Measurements from ENCODE around the gene RNF208. TPM values are rescaled to one million over a fixed set of nuclear protein-coding genes. Genes with fewer than 3 reads are reported as not detected.

Gene RNF208
- total RNA-seq, 1 donor, result not detected

DNA sequence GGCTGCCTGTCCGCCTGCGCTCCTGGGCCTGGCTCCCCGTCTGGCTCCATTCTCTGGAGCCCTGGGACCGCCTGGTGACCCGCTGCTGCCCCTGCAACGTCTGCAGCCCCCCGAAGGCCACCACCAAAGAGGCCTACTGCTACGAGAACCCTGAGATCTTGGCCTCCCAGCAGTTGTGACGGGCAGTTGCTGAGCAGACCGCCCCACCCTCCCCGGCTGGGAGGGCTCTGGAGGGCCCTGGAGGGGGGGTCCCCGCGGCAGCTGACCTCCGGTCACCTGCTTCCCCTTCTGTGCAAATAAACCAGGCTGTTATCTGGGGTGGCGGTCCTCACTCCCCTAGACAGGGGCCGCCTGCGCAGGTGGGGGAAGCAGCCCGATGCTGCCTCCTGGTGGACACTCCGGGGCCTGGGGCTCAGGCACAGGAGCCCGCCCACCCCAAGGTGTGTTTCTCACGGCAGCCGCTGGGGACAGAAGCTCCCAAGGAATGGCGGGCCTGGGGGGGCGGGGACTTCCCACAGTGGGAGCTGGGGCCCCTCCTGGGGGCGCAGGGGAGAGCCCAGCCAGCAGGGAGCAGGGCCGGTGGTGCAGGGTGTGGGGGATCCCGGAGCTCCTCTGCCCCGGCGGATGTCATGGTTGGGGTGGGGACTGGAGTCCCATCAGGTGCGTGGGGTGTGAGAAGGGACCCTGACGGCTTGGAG lies 14.3 kb upstream of the RNF208 start:
- H3K79me2 ChIP-seq (ENCODE audit: insufficient read depth, low read length), result peaks cover 20% of the 10 kb centered on the region
- H3K4me1 ChIP-seq (ENCODE audit: insufficient read depth, low read length), result peaks cover 3% of the 10 kb centered on the region
- no peak overlapping the region for H3K27ac ChIP-seq (ENCODE audit: low read depth, low read length)
- peak overlapping the region; percentile 7 for H3K4me3 ChIP-seq (ENCODE audit: insufficient read depth, low read length)
- H4K20me1 ChIP-seq (ENCODE audit: insufficient read depth, low read length), result peaks cover 10% of the 10 kb centered on the region
- H3K4me2 ChIP-seq (ENCODE audit: insufficient read depth, low read length), result no peak overlapping the region
- no peaks in the 10 kb centered on the region for H3K9me3 ChIP-seq (ENCODE audit: low read depth, low read length)
- H2AFZ ChIP-seq (ENCODE audit: low read length), result no peak overlapping the region
- DNase-seq (ENCODE audit: insufficient read length, low spot score, missing footprints), result peak; percentile 100
- no peaks in the 10 kb centered on the region for H3K27me3 ChIP-seq (ENCODE audit: insufficient read depth, low read length)
- no peaks in the 10 kb centered on the region for H3K36me3 ChIP-seq (ENCODE audit: insufficient read depth, low read length)
- TF ChIP-seq, protein P1, sequence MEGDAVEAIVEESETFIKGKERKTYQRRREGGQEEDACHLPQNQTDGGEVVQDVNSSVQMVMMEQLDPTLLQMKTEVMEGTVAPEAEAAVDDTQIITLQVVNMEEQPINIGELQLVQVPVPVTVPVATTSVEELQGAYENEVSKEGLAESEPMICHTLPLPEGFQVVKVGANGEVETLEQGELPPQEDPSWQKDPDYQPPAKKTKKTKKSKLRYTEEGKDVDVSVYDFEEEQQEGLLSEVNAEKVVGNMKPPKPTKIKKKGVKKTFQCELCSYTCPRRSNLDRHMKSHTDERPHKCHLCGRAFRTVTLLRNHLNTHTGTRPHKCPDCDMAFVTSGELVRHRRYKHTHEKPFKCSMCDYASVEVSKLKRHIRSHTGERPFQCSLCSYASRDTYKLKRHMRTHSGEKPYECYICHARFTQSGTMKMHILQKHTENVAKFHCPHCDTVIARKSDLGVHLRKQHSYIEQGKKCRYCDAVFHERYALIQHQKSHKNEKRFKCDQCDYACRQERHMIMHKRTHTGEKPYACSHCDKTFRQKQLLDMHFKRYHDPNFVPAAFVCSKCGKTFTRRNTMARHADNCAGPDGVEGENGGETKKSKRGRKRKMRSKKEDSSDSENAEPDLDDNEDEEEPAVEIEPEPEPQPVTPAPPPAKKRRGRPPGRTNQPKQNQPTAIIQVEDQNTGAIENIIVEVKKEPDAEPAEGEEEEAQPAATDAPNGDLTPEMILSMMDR (IDR thresholded peaks at IDR 0.05; ENCODE audit: extremely low read depth, low read depth, low read length), result peak; percentile 91

DNA sequence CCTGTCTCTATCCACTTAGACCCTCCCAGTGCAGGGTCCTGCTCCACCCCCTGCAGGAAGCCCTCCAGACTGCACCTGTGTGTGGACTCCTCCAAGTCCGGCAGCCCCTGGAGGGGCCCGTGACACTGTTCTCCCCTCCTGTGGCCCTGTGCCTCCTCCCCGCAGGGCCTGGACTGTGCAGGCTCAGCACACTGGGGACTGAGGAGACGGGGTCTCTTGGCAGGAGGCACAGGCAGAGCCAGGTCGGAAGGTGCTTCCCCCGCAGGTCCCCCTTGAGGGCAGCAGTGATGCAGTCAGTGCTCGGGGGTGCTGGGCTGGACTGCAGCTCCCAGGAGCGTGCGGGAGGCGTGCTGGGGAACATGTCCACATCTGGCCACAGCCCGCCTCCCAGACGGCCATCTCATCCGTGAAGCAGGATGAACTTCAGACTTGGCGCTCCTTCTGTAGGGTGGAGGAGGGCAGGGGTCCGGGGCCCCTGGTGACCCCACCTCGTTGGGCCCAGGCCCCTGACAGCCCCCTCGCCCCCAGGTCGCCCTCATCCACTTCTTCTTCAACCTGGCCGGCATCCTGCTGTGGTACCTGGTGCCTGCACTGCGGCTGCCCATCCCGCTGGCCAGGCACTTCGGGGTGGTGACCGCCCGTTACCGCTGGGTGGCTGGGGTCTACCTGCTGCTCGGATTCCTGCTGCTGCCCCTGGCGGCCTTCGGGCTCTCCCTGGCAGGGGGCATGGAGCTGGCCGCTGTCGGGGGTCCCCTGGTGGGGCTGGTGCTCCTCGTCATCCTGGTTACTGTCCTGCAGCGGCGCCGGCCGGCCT lies 13.6 kb upstream of the RNF208 start:
- peaks cover 3% of the 10 kb centered on the region for H3K4me1 ChIP-seq (ENCODE audit: insufficient read depth, low read length)
- H3K27me3 ChIP-seq (ENCODE audit: insufficient read depth, low read length), result no peaks in the 10 kb centered on the region
- no peak for DNase-seq (ENCODE audit: insufficient read length, low spot score, missing footprints)
- no peak overlapping the region for H3K27ac ChIP-seq (ENCODE audit: low read depth, low read length)
- no peak overlapping the region for H3K4me3 ChIP-seq (ENCODE audit: insufficient read depth, low read length)
- TF ChIP-seq, protein P1 (IDR thresholded peaks at IDR 0.05; ENCODE audit: extremely low read depth, low read depth, low read length), result no peak
- no peak overlapping the region for H3K4me2 ChIP-seq (ENCODE audit: insufficient read depth, low read length)
- H3K9me3 ChIP-seq (ENCODE audit: low read depth, low read length), result no peaks in the 10 kb centered on the region
- H2AFZ ChIP-seq (ENCODE audit: low read length), result no peak overlapping the region
- H3K79me2 ChIP-seq (ENCODE audit: insufficient read depth, low read length), result peaks cover 20% of the 10 kb centered on the region
- no peaks in the 10 kb centered on the region for H3K36me3 ChIP-seq (ENCODE audit: insufficient read depth, low read length)
- peaks cover 10% of the 10 kb centered on the region for H4K20me1 ChIP-seq (ENCODE audit: insufficient read depth, low read length)

DNA sequence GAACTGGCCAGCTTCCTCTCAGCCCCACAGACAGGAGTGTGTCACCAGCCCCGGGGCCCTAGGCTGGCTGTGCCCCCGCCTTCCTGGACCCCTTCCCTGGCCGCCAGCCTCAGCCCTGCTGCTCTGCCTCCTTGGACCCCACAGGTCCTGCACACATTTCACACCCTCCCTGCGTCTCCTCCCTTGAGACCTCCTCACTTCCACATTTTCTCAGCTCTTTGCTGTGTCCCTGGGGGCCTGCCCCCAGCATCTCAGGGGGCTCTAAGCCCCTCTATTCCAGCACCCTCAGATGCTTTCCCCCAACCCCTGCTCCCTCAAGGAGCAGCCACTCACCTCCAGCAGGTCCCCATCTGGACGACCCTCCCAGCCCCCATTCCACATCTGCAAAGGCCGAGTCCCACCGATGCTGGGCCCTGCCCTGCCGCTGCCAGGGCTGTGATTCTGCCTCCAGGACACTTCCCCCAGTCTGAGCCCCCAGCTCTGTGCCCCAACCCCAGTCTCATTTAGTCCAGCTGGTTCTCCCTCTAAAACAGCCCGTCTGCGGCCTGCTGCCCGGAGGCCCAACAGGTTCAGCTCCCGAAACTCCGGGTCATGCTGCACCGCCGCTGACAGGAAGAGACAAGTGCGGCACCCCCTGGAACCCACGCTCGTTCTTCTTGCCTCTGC lies 12.9 kb upstream of the RNF208 start:
- Histone ChIP-seq H2AFZ (ENCODE audit: low read length) (no peak overlapping the region), H3K4me3 (ENCODE audit: insufficient read depth, low read length) (no peak overlapping the region), H3K36me3 (ENCODE audit: insufficient read depth, low read length) (no peaks in the 10 kb centered on the region), H3K4me2 (ENCODE audit: insufficient read depth, low read length) (no peak overlapping the region), H3K9me3 (ENCODE audit: low read depth, low read length) (no peaks in the 10 kb centered on the region), H3K27ac (ENCODE audit: low read depth, low read length) (no peak overlapping the region), H3K4me1 (ENCODE audit: insufficient read depth, low read length) (peaks cover 3% of the 10 kb centered on the region), H4K20me1 (ENCODE audit: insufficient read depth, low read length) (peaks cover 10% of the 10 kb centered on the region), H3K27me3 (ENCODE audit: insufficient read depth, low read length) (no peaks in the 10 kb centered on the region), H3K79me2 (ENCODE audit: insufficient read depth, low read length) (peaks cover 20% of the 10 kb centered on the region)
- DNase-seq (ENCODE audit: insufficient read length, low spot score, missing footprints), result no peak
- TF ChIP-seq, protein P1 (IDR thresholded peaks at IDR 0.05; ENCODE audit: extremely low read depth, low read depth, low read length), result no peak
